Gastroesophageal sphincter (tissue), 4 donors: ENCODE results near the gene SCEL. TPM values are rescaled to one million over a fixed set of nuclear protein-coding genes. Genes with fewer than 3 reads are reported as not detected.

Experiments used
- ATAC-seq: fragments of 150-250 bp; one replicate; pipeline ENCODE4 v1.9.1; 2016; ENCODE audit warnings: mild to moderate bottlenecking, moderate library complexity
- H3K27ac ChIP-seq, 4 donors: fragments of 200-600 bp; sonication (generic) in 3 of 4; 1 replicate in 3 of 4; 2 replicates in 1 of 4; pipeline ENCODE4 v1.5.1; 2016 to 2019
- H3K27me3 ChIP-seq: fragments of 200-600 bp; sonication (generic); one replicate; pipeline ENCODE4 v1.5.1; 2019
- H3K36me3 ChIP-seq, 2 donors: fragments of 200-600 bp; sonication (generic); one replicate each; pipeline ENCODE4 v1.5.1; 2019; ENCODE audit warnings: control low read depth in 1 of 2
- H3K4me1 ChIP-seq, 3 donors: fragments of 200-600 bp; sonication (generic); 1 replicate in 2 of 3; 2 replicates in 1 of 3; pipeline ENCODE4 v1.5.1; 2016 to 2019; ENCODE audit warnings: control low read depth in 2 of 3
- H3K4me3 ChIP-seq, 2 donors: fragments of 200-600 bp; sonication (generic); one replicate each; pipeline ENCODE4 v1.5.1; 2019; ENCODE audit warnings: mild to moderate bottlenecking in 1 of 2, moderate library complexity in 1 of 2
- H3K9me3 ChIP-seq, 3 donors: fragments of 200-600 bp; sonication (generic); one replicate each; pipeline ENCODE4 v1.5.1; 2017 to 2019; ENCODE audit warnings: control low read depth in 2 of 3
- EP300 ChIP-seq: sonication (generic); formaldehyde crosslinking; IDR thresholded peaks from one replicate; pipeline ENCODE4 v1.6.1; 2017; ENCODE audit warnings: antibody characterized with exemption, mild to moderate bottlenecking
- POLR2A ChIP-seq, 2 donors: fragments of 450-650 bp; IDR thresholded peaks; one replicate each; pipeline ENCODE4 v1.6.1; 2017; ENCODE audit warnings: antibody characterized with exemption in 2 of 2, mild to moderate bottlenecking in 2 of 2, moderate library complexity in 1 of 2
- POLR2AphosphoS5 ChIP-seq: sonication (generic); formaldehyde crosslinking; IDR thresholded peaks from one replicate; pipeline ENCODE4 v1.6.1; 2017; ENCODE audit warnings: antibody characterized with exemption
- WGBS, 2 donors: methylation state at CpG; one replicate each; pipeline ENCODE4 v1.1.5; 2018; ENCODE audit warnings: low coverage in 1 of 2; 5-methylcytosine and 5-hydroxymethylcytosine counted together
- total RNA-seq, 4 donors: library from RNA; depleted of rRNA; stranded (reverse); fragments of >200 nt; gene quantifications; one replicate each; pipeline ENCODE4 v1.1.0, GENCODE V29; 2016
- TF ChIP-seq, protein P1 (sequence below), 4 experiments: fragments of 200-600 bp in 2 of 4; fragments of 450-650 bp in 2 of 4; sonication (generic) in 1 of 4; IDR thresholded peaks; one replicate each; pipeline ENCODE4 v1.5.1; 2017 to 2019; ENCODE audit warnings: antibody characterized with exemption in 4 of 4, mild to moderate bottlenecking in 2 of 4, moderate library complexity in 2 of 4

The SCEL gene
- total RNA-seq, 4 donors from 2014 or later = 0.54 to 14.6 (median 1.0) TPM

DNA sequence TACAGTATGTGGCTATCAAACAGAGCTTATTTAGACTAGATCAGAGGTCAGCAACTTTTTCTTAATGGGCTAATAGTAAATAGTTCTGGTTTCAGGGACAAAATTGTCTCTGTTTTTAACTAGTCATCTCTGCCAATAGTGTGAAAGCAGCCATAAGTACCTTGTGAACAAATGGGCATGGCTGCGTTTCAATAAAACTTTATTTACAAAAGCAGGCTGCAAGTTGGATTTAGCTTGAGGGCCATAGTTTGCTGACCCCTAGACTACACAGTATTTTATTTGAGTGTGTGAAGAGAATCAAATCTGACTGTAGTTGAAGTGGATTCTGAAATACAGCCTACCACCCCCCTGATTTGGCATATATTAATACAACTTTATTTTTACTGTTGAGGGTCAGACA lies 75.6 kb downstream of the SCEL start:
- TF ChIP-seq POLR2A (IDR thresholded peaks at IDR 0.05) (no peak), EP300 (no peak), POLR2AphosphoS5 (no peak)
- TF ChIP-seq, protein P1, sequence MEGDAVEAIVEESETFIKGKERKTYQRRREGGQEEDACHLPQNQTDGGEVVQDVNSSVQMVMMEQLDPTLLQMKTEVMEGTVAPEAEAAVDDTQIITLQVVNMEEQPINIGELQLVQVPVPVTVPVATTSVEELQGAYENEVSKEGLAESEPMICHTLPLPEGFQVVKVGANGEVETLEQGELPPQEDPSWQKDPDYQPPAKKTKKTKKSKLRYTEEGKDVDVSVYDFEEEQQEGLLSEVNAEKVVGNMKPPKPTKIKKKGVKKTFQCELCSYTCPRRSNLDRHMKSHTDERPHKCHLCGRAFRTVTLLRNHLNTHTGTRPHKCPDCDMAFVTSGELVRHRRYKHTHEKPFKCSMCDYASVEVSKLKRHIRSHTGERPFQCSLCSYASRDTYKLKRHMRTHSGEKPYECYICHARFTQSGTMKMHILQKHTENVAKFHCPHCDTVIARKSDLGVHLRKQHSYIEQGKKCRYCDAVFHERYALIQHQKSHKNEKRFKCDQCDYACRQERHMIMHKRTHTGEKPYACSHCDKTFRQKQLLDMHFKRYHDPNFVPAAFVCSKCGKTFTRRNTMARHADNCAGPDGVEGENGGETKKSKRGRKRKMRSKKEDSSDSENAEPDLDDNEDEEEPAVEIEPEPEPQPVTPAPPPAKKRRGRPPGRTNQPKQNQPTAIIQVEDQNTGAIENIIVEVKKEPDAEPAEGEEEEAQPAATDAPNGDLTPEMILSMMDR (IDR thresholded peaks at IDR 0.05) = no peak
- Histone ChIP-seq H3K4me3 (no peak overlapping the region), H3K36me3 (no peaks in the 10 kb centered on the region), H3K9me3 (no peaks in the 10 kb centered on the region), H3K27ac (no peak overlapping the region), H3K4me1 (no peaks in the 10 kb centered on the region), H3K27me3 (no peaks in the 10 kb centered on the region)
- ATAC-seq = no peak
- 100% methylated on average over 1 of the region's 1 CpG for WGBS, 2 donors

DNA sequence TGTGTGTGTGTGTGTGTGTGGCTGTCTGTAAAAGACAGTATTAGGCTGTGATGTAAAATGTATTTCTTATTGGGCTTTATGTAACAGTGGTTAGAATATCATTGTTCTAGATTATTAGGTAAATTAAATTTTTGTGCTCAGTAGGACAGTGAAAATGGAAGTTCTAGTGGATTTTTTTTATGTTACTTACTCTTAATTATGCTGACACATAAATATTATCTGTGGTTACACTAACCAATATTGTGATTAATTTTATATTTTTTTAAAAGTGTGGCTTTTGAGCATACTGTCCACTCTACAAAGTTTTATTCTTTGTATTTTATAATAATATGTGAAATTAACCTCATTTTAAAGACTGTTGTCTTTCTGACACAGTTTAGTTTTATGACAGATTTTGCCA lies 80.5 kb downstream of the SCEL start:
- no peak for TF ChIP-seq EP300
- TF ChIP-seq, protein P1 (IDR thresholded peaks at IDR 0.05) = no peak
- no peaks in the 10 kb centered on the region for H3K27me3 ChIP-seq
- no peaks in the 10 kb centered on the region for H3K4me1 ChIP-seq
- H3K36me3 ChIP-seq = no peaks in the 10 kb centered on the region
- no peak overlapping the region for H3K4me3 ChIP-seq
- H3K27ac ChIP-seq = no peak overlapping the region
- no peak for ATAC-seq
- H3K9me3 ChIP-seq = no peaks in the 10 kb centered on the region

DNA sequence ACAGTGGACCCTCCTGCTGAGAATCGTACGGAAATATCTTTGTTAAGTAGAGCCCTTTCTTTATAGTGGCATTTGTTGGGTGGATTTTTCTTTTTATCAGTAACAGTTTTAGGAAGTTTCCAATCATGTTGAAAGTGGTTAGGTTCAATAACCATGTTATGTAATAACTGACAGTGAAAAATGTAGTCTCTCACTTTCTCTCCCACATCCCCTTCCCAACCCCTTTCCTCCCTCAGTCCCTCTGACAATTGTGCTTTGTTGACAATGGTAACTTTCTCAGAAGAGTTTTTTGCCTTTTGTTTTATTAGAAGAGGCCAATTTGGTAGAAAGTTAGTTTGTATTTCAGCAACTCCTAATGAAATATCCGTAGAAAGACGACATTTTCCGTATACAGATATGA lies 84.1 kb downstream of the SCEL start:
- no peak for TF ChIP-seq POLR2A (IDR thresholded peaks at IDR 0.05)
- no peak for TF ChIP-seq EP300
- TF ChIP-seq, protein P1 (IDR thresholded peaks at IDR 0.05) = no peak
- no peak for TF ChIP-seq POLR2AphosphoS5
- Histone ChIP-seq H3K36me3 (no peaks in the 10 kb centered on the region), H3K27me3 (no peaks in the 10 kb centered on the region)

DNA sequence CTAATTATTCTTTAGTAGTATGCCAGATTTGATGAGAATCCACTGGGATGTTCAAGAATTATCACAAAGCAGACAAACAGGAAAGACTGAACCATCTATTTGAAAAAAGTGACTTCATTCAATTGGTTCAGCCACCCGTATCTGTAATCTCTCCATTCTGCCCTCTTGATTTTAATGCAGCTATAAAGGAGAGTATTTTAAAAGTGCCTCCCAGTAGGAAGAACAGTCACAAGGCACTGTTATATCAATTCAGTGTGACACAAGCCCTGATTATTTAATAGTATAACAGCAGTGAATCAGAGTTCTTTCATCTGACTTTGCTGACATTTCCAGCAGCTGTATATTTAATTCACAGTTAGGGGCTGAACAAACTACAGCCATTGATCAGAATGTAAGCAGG lies 84.6 kb downstream of the SCEL start:
- Histone ChIP-seq H3K9me3 (no peaks in the 10 kb centered on the region), H3K36me3 (no peaks in the 10 kb centered on the region), H3K4me1 (no peaks in the 10 kb centered on the region), H3K4me3 (no peak overlapping the region), H3K27me3 (no peaks in the 10 kb centered on the region), H3K27ac (no peak overlapping the region)
- 47 to 60% methylated on average over 1 of the region's 1 CpG for WGBS, 2 donors
- no peak for ATAC-seq
- TF ChIP-seq, protein P1 (IDR thresholded peaks at IDR 0.05) = no peak
- TF ChIP-seq EP300 = no peak
- no peak for TF ChIP-seq POLR2AphosphoS5
- TF ChIP-seq POLR2A (IDR thresholded peaks at IDR 0.05) = no peak

More for the DNA sequence above, 84.1 kb downstream of the SCEL start:
- 66 to 72% methylated on average over 5 of the region's 5 CpGs for WGBS, 2 donors
- Histone ChIP-seq H3K4me1 (no peaks in the 10 kb centered on the region), H3K9me3 (no peaks in the 10 kb centered on the region), H3K27ac (no peak overlapping the region), H3K4me3 (no peak overlapping the region)
- ATAC-seq = no peak

DNA sequence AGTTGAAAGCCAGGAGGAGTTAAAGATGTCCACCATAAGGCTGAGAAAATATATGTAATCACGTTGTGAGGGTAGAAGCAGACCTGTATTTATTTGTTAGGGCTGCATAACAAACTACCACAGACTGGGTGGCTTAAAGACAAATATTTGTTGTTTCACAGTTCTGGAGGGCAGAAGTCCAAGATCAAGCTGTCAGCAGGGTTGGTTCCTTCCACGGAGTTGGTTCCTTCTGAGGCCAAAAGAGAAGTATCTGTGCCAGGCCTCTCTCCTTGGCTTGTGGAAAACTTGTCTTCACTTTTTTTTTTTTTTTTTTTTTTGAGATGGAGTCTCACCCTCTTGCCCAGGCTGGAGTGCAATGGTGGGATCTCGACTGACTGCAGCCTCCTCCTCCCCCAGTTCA lies 88.3 kb downstream of the SCEL start:
- Histone ChIP-seq H3K27me3 (no peaks in the 10 kb centered on the region), H3K27ac (no peak overlapping the region), H3K9me3 (no peaks in the 10 kb centered on the region), H3K4me3 (no peak overlapping the region), H3K4me1 (no peaks in the 10 kb centered on the region), H3K36me3 (no peaks in the 10 kb centered on the region)
- WGBS, 2 donors = 31 to 76% methylated on average over 2 of the region's 3 CpGs
- no peak for ATAC-seq
- TF ChIP-seq, protein P1 (IDR thresholded peaks at IDR 0.05) = no peak
